Activated effector memory CD4-positive, alpha-beta T cell treated with anti-CD3 and anti-CD28 coated beads, Interleukin-2, amount 50 U/mL, for 16 hours (primary cell): ENCODE results near the gene PCED1B.
"Not testable (repeated sequence)": the region's sequence is repeated elsewhere in the genome, so short reads cannot be mapped to it uniquely, and the experiment has no call there.

Source experiments
- DNase-seq: peaks from one replicate; pipeline ENCODE4 v3.0.0-alpha.2; 2020

PCED1B gene

DNA sequence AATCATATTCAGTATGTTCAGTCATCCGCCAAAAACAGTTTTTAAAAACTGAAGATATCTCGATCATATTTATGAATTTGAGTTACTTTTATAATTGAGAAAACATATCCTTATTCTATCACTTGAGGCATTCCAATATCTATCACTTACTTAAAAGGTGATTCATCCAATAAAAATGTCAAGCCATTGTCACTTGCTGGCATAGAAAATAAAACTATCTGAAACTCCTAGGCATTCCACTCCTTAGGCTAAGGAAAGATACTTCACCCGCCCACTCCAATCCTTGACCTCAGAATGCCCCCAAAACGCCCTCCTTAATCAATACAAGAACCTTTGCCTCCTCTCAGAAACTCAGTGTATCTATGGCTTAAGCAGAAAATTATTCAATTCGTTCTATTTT, 51.6 kb downstream of the PCED1B start:
- no peak for DNase-seq

DNA sequence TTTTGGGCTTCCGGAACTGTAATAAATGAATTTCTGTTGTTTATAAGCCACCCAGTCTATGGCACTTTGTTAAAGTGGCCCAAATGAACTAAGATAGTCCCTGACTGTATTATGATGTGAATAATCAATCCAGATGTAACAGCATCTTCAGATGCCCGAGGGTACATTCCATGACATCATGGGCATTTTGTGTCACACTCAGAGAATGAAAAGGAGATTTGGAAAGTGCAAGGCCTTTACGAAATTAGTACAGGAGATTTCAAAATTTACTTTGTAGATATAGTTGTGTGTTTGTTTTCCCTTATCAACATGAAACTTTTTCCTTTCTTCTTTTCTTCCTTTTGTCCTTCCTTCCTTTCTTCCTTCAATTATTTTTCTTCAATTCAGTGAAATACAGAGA, 54.6 kb downstream of the PCED1B start:
- DNase-seq: no peak

DNA sequence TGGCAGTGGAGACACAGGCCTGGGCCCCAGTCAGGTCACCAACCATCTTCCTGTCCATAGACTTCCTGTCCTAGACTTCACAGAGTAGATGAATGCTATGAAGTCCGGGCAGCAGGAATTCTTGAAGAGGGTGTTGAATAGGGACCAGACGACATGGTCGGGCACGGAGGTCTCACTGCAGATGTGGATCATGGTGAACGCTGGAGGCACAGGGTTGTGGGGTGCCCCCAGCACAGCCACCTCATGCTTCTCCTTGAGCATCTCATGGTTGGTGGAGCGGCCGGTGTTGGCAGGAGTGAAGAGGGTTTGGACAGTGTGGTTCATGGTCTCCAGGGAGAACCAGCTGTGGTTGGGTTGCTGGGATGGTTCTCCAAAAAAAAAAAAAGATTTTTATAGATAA, 56.2 kb downstream of the PCED1B start:
- no peak for DNase-seq

DNA sequence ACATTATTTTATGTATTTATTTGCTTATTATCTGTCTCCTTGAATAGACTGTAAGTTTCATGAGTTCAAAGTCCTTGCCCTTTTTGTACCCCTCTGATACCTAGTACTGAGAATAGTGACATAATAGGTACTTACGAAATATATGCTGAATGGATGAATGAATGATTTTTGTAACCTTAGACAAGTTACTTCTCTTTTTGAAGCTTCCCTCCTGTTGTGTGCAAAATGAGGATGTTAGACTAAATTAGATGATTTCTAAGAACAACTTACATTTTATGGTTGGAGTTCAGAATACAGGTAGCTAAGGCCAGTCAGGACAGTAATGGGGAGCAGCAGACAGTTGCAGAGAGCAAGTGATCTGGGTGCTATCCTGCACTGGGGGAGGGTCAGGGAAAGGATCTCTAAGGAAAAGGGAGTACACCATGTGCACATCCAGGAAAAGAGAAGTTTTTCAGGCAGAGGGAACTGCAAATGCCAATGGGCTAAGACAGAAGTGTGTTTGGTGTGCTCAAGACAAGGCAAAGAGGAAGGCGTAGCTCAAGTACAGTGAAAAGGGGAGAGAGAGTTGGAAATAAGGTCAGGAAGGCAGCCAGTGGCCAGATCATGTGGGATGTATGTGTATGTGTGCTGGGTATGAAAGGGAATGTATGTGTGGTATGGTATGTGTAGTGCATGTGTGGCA, 59.7 kb downstream of the PCED1B start:
- DNase-seq: no peak

DNA sequence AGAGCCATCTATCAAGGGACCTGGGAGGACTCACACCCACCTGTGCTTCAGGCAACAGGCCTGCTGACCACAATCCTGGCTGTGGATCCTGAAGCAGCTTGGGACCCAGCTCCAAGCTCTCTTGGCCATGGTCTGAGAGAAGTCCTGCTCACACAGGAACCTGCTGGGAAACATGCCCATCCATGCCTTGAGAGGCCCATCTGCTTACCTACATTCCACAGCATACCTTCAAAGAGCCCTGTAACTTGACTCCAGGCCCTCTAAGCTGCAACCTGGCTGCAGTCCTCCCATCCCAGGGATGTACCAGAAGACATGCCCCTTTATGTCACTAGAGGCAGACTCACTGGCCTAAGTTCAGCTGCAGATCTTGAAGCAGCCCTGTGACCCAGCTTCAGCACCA, 62.0 kb downstream of the PCED1B start:
- DNase-seq: no peak

DNA sequence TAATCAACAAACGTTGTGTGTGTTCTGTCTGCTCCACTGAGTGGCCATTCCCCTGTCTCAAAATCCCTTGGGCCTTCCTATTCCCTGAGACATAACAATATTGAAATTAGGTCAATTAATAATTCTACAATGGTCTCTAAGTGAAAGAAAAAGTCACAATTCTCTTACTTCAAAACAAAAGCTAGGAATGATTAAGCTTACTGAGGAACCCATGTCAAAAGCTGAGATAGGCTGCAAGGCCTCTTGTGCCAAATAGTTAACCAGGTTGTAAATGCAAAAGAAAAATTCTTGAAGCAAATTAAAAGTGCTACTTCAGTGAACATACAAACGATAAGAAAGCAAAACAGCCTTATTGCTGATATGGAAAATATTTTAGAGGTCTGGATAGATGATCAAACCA, 65.3 kb downstream of the PCED1B start:
- DNase-seq: no peak

DNA sequence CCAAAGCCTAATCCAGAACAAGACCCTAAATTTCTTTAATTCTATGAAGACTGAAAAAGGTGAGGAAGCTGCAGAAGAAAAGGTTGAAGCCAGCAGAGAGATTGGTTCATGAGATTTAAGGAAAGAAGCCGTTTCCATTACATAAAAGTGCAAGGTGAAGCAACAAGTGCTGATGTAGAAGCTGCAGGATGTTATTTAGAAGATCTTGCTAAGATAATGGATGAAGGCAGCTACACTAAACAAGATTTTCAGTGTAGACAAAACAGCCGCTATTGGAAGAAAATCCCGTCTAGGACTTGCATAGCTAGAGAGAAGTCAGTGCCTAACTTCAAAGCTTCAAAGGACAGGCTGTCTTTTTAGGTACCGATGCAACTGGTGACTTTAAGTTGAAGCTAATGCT, 65.8 kb downstream of the PCED1B start:
- DNase-seq: no peak

DNA sequence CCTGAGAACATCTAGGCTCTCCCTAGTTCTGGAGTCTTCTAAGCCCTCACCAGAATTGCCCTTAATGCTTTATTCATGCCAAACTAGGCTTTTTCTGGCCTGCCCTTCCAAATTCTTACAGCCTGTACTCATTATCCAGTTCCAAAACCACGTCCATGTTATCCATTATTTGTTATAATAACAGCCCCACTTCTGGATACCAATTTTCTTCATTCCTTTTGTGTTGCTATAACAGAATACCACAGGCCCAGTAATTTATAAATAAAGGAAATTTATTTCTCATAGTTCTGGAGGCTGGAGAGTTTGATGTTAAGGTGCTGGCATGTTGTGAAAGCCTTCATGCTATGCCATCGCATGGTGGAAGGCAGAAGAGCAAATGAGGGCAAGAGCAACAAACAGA, 68.3 kb downstream of the PCED1B start:
- DNase-seq: no peak

DNA sequence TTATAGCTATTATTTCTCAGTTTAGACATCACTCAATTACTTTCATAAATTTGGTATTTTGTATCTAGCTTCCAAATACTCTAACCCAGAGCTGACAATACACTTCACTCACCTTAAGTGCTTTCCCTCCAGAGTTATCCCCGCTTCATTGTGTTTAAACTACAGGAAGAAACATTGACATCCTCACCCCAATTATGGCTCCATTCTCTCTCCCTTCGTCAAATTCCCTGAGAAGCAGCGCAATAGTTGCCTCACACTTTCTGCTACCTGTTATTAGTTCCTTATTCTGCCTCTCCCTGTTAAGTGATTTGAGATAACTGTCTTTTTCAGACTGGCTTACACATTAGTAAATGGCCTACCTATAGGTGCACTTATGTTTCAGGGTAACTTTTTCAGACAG, 69.7 kb downstream of the PCED1B start:
- DNase-seq: no peak

DNA sequence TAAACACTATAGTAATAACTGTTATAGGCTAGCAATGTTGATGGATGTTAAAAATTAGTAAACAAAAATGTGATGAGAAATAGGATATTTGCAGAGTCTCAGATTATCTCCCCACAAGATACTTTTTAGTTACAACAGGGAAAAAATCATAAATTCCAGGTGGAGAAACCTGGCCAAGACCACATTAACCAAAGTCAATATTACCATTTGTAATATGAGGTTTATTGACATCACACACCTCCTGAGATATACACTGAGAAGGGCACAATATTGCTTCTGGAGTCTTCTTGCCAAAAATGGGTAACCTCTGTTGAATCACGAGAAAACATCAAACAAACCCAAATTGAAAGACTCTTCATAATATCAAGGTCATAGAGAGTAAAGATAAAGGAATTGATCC, 72.7 kb downstream of the PCED1B start:
- no peak for DNase-seq

DNA sequence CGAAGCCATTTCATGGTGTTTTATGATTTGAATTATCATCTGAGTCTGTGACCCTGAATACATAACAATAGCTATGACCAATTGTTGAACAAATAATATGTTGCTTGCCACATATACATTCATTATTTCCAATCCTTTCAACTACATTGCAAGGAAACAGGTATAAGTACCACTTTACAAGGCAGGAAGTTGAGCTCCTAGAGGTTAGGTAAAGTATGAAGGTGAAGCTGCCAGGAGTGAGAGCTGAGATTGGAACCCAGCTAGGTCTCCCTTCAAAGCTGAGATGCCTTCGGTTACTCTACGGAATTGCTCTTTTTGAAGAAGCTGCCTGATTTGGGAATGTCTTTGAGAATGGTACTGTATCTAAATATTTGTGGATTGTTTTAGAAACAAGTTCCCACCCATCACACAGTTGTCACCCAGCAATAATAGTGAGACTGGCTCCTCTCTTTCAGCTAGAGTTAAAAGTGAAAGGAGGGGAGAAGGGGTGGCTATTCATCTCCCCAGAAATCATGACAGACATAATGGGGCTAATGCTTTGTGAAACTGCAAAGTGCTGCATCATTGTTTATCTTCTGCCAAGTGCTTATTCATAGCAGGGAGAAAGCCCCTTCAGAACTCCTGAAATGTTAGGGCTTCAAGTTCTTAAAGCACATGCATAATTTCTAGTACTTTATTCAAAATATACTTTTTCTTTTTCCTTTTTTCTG, 76.2 kb downstream of the PCED1B start:
- no peak for DNase-seq

DNA sequence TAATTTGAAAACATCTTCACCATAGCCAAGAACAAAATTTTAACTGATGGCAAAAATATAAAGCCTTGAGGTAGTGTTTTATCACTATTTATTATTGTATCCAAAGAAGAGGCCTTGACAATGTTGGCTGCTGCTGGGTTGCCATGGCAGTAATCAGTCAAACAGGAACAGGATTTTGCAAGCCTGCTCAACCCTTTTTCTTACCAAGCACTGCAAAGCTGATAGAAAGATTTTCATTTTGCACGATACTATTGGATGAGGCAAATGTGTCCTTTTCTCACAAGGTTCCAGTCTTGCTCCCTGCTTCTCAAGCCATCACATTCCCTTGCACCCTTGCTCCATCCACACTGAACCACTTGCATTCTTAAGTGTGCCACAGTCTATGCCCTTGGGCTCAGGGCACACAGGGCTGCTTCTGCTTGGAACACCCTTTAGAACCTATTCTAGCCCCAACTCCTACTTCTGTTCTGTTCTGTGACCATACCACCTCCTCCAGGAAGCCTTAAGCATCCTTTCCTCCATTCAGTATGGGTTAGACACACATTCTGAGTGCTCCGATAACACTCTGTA, 76.8 kb downstream of the PCED1B start:
- DNase-seq: no peak

DNA sequence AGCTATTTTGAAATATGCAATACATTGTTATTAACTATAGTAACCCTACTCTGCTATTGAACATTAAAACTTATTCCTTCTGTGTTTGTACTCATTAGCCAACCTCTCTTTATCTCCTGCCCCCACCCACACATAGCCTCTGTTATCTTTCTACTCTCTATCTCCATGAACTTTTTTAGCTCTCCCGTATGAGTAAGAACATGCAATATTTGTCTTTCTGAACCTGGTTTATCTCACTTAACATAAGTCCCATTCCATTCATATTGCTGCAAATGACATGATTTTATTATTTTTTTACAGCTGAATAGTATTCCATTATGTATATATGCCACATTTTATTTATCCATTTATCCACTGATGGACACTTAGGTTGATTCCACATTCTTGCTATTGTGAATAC, 79.4 kb downstream of the PCED1B start:
- DNase-seq: no peak

DNA sequence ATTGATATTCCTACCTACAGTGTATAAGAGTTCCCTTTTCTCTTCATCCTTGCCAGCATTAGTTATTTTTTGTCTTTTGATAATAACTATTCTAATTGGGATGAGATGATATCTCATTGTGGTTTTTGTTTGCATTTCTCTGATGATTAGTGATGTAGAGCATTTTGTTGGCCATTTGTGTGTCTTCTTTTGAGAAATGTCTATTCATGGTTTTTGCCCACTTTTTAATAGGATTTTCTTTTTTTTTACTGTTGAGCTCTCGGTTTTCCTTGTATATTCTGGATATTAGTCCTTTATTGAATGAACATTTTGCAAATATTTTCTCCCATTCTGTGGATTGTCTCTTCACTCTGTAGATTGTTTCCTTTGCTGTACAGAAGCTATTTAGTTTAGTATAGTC, 79.9 kb downstream of the PCED1B start:
- no peak for DNase-seq

DNA sequence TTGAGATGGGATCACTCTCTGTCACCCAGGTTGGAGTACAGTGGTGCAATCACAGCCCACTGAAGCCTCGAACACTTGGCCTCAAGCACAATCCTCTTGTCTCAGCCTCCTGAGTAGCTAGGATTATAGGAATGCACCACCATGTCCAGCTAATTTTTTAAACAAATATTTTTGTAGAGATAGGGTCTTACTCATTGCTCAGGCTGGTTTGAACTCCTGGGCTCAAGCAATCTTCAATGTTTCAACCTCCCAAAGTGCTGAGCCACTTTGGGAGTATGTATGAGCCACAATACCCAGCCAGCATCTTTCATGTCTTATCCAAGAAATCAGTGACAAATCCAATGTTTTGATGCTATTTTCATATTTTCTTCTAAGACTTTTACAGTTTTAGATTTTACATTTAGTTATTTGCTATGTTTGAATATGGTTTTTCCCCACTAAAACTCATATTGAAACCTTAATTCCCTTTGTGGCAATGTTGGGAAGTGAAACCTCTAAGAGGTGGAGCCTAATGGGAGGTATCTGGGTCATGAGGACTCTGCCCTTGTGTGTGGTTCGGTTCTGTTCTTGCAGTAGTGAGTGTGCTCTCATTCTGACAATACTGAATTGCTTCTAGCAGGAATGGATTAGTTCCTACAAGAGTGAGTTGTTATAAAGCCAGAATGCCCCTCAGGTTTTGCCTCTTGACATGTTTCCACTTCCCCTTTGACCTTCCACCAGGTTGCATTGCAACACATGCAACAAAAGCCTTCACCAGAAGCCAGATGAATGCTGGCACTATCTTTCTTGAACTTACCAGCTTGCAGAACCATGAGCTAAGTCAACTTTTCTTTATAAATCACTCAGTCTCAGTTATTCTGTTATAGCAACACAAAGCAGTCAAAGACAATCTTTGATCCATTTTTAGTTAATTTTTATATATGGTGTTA, 81.2 kb downstream of the PCED1B start:
- DNase-seq: no peak

DNA sequence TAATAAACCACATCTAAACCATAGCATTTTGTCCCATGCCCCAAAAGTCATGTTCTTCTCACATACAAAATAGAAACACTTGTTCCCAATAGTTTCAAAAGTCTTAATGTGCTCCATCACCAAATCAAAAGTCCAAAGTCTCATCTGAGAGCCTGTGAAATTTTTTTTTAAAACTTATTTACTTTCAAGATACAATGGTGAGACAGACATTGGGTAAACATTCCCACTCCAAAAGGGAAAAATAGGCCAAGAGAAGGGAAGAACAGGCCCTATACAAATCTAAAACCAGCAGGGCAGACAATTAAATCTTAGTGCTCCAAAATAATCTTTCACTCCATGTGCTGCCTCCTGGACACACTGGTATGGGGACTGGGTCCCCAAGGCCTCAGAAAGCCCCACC, 84.7 kb downstream of the PCED1B start:
- DNase-seq: no peak

DNA sequence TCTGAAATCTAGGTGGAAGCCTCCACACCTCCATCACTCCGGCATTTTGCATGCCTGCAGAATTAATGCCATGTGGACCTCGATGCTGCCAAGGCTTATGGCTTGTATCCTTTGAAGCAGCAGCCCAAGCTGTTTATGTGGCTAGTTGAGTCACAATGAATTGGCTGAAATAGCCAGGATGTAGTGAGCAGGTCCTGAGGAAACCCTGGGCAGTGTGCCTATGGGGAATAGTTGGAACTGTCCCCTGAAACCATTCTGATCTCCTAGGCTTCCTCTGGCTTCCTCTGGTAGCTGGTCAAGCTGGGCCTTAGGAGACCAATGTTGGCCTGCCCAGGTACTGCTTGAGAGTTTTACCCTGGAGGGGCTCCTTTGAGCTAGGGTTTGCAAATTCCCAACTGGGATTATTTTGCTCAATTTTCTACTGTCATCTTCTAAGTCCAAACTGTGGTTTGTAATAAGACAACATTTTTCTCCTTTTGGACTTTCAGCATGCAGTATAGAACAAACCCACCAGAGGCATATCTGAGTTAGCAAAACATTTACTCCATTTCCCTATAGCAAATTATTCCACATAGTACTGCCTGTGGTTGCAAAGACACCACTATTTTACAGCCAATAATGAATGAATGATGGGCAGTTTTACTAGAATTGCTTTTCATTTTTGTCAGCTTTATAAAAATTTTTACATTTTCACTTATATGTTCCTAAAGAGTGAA, 85.5 kb downstream of the PCED1B start:
- no peak for DNase-seq

DNA sequence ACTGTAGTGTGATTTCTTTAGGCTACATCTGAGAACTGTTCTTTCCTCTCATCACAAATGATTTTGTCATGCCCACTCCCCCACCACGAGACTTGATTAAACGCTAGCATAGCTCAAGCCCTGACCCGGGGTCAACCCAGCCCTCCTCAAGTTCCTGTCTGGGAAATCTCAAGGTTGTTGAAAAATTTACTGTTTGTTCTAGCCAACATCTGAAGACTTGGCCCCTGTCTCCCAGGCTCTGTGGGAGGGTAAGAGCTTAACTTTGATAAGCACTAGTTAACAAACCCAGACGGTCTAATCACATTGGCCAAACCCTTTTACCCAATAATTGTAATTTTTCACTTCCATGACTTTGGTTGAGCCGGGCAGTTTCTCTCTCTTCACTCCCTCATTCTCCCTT, 86.5 kb downstream of the PCED1B start:
- no peak for DNase-seq

DNA sequence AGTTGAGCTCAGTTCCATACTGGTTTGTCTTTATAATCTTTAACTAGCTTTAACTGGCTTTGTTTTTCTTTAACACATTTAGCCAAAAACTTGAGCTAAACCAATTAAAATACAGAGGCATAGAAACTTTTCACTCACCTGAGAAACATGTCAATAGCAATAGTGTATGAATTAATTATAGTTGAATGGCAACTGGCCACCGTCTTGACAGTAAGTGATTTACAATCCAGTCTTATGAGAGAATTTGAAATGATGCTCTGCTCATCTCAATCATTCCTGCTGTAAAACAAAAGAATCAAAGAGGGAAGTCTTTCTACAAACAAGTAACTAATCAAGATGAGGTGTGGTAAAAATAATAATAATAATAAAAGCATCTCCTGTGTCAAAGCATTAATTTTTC, 86.9 kb downstream of the PCED1B start:
- no peak for DNase-seq

DNA sequence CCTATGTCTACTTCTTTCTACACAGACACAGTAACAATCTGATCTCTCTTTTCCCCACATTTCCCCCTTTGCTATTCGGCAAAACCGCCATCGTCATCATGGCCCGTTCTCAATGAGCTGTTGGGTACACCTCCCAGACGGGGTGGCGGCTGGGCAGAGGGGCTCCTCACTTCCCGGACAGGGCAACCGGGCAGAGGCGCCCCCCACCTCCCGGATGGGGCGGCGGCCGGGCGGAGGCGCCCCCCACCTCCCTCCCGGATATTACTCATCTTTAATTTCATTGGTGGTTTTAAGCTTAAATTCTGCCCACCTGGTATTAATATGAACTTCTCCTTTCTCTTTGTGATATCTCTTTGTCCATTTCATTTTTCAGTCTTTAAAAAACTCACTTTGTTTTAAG, 90.9 kb downstream of the PCED1B start:
- not testable (repeated sequence) for DNase-seq

DNA sequence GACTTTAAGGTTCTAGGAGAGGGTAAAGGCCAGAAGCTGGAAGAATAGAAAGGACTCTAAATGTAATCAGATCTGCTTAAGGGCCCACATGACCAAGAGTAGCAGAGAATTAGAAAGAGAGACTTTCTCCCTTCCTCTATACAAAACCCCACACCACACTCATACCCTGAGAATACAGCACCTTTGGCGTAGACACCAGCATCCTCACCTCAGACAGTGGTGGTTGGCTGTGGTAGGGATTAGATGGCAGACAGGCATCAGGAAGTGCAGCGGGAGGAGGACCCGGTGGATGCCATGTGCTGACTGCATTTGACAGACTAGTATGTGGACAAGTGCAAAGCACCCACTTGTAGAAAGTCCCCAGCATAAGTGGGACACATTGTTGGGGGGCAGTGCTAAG, 98.6 kb downstream of the PCED1B start:
- no peak for DNase-seq

DNA sequence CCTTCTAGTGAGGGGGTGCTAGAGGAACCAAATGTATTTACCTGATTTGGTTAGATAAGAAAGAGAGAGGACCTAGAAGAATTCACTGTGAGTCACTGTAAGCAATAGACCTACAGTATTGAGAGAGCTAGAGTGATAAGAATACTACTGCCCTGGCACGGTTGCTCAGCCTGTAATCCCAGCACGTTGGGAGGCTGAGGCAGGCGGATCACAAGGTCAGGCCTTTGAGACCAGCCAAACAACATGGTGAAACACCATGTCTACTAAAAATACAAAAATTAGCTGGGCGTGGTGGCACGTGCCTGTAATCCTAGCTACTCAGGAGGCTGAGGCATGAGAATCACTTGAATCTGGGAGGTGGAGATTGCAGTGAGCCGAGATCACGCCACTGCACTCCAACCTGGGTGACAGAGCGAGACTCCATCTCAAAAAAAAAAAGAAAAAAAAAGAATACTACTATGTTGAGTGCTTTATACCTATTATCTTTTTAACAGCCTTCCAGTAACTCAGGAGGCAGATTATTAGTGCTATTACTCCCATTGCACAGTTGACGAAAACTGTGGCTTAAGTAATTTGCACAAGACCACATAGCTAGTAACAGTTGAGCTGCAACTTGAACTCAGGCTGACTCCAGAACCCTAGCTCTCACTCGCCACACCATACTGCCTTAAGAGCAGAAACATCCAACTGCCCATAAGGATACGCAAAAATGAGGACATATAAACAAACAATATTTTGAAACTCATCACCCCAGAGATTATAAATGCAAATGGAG, 102.9 kb downstream of the PCED1B start:
- DNase-seq: not testable (repeated sequence)
